Cortex of kidney (tissue), 1 donor: ENCODE measurements around the gene CTDSP1.

ENCODE experiments used
- DNase-seq: peaks from one replicate; lab custom pipeline; 2025; lab: John Stamatoyannopoulos, UW

Gene CTDSP1

GRCh38 chr2:218383892-218384519, 15.7 kb upstream of the CTDSP1 start:
- no peak for DNase-seq

GRCh38 chr2:218384975-218385374, 14.7 kb upstream of the CTDSP1 start:
- no peak for DNase-seq

DNA sequence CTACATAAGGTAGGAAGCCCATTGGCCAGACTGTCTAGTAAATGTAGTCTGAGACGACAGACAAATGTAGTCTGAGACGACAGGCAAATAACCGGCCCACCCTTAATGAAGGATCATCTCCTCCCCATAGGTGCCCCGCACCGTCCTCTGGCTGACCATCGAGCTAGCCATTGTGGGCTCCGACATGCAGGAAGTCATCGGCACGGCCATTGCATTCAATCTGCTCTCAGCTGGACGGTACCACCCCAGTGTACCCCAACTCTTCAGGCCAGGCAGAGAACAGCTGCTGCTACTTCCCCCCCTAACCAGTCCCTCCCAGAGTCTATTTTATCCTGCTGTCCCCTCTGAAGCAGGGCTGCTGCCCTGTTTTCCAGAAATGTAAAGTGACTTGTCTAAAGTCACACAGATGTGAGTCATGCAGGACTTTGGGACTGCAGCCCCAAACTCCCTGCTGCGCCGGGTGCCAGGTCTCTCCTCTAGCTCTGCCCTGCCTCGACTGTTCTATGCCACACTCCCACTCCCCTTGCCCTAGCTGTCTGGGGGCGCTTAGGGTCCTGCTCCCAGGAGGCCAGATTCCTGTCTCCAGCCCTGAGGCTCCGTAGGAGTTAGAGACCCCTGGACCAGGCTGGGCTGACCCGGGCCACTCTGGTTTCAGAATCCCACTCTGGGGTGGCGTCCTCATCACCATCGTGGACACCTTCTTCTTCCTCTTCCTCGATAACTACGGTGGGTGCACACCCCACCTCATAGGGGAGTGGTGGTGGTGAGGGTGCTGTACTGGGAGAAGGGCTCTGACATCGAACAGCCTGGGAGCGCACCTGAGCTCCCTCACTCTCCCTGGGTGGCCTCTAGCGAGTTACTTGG, 12.9 kb upstream of the CTDSP1 start:
- DNase-seq, result no peak

DNA sequence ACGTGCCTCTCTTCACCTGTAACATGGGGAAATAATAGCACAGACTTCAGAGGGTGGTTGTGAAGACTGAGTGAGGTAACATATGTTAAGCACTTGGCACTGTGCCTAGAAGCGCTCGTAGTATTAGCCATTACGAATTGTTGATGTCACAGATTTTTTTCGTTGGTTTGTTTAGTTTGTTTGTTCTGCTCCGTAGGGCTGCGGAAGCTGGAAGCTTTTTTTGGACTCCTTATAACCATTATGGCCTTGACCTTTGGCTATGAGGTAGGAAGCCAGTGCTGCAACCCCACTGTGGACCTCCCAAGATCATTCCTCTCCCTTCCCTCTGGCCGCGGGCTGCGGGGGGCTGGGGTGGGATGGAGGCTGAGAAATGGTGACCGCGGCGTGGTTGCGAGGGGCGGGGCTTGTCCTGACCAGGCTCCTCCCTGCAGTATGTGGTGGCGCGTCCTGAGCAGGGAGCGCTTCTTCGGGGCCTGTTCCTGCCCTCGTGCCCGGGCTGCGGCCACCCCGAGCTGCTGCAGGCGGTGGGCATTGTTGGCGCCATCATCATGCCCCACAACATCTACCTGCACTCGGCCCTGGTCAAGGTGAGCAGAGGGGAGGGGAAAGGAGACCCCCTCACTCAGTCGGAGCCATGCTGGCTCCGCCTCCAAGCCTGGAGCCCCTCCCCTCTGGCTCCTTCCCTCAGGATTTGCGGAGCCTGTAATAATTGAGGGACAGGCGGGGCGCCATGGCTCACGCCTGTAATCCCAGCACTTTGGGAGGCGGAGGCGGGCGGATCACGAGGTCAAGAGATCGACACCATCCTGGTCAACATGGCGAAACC, 12.1 kb upstream of the CTDSP1 start:
- DNase-seq, result no peak

GRCh38 chr2:218389333-218390150, 10.1 kb upstream of the CTDSP1 start:
- DNase-seq, result no peak

GRCh38 chr2:218391202-218391601, 8.5 kb upstream of the CTDSP1 start:
- no peak for DNase-seq

DNA sequence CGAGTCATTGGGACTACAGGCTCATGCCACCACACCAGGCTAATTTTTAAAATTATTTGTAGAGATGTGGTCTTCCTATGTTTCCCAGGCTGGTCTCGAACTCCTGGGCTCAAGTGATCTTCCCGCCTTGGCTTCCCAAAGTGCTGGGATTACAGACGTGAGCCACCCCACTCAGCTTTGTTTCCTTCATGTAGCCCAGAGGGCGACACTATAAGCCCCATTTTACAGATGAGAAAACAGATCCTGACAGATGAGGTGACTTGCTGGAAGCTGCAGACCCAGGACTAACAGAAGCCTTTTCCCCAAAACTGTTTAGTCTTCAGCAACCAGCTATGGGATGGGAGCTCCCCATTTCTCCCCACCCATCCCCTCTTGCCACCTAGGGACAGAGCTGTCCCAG, 7.2 kb upstream of the CTDSP1 start:
- DNase-seq, result no peak

- no peak for DNase-seq
Measured at GRCh38 chr2:218392891-218393462, 6.7 kb upstream of the CTDSP1 start.

DNA sequence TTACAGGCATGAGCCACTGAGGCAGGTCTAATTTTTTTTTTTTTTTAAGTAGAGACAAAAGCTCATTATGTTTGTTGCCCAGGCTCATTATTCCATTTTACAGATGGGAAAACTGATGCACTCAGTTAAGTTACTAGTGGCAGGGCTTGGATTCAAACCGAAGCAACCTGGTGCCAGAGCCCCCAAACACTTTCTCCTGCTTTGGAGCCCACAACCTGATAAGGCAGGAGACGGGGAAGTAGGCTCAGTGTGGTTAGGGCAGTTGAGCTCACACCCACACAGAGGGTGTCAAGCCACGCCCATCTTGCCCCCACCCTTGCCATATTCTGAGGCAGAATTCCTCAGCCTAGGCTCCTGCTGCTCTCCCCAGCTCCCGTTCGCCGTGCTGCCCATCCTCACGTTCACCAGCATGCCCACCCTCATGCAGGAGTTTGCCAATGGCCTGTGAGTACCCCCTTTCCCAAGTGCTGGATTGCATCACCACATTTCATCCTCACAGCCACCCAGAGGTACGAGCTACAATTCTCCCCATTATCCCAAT, 5.8 kb upstream of the CTDSP1 start:
- DNase-seq, result no peak

DNA sequence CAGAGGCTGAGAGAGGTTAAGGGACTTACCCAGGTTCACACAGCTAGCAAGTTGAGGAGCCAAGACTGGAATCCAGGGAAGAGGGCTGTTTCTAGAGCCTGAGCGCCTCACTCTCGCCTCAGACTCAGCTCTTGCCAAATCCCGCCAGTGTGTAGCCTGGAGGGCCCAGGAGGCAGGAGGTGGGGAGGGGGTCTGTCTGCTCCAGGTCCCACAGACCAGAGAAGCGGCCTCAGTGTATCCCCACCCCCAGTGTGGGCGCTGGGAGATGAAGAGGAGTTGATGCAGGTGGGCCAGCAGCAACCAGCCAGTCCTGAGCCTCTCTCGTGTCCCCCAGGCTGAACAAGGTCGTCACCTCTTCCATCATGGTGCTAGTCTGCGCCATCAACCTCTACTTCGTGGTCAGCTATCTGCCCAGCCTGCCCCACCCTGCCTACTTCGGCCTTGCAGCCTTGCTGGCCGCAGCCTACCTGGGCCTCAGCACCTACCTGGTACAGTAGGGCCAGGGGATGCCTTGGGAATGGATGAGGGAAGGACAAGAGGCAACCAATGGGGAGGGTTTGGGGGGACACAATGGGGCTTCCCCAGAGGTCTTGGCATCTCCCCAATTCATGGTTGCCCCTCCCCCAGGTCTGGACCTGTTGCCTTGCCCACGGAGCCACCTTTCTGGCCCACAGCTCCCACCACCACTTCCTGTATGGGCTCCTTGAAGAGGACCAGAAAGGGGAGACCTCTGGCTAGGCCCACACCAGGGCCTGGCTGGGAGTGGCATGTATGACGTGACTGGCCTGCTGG, 5.2 kb upstream of the CTDSP1 start:
- no peak for DNase-seq

- no peak for DNase-seq
Measured at GRCh38 chr2:218395090-218395444, 4.6 kb upstream of the CTDSP1 start.

GRCh38 chr2:218395456-218395825, 4.2 kb upstream of the CTDSP1 start:
- no peak for DNase-seq

GRCh38 chr2:218395826-218396687, 3.6 kb upstream of the CTDSP1 start:
- peak; percentile 81 for DNase-seq

GRCh38 chr2:218396688-218397462, 2.8 kb upstream of the CTDSP1 start:
- DNase-seq, result no peak

DNA sequence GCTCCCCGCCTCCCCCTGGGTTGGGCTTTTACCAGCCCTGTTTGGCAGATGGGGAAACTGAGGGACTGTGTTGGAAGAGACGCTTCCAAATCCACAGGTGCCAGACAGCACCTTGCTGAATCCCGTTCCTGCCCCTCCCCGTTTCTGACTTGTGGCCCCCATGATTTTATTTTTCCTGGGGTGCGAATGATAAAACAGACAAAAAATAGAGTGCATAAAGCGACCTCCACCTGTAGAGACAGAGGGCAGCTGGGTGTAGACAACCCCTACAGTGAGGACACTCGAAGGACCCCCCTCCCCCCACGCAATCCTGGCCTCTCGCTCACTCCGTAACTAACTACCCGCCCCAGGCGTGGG, 2.2 kb upstream of the CTDSP1 start:
- DNase-seq, result no peak

DNA sequence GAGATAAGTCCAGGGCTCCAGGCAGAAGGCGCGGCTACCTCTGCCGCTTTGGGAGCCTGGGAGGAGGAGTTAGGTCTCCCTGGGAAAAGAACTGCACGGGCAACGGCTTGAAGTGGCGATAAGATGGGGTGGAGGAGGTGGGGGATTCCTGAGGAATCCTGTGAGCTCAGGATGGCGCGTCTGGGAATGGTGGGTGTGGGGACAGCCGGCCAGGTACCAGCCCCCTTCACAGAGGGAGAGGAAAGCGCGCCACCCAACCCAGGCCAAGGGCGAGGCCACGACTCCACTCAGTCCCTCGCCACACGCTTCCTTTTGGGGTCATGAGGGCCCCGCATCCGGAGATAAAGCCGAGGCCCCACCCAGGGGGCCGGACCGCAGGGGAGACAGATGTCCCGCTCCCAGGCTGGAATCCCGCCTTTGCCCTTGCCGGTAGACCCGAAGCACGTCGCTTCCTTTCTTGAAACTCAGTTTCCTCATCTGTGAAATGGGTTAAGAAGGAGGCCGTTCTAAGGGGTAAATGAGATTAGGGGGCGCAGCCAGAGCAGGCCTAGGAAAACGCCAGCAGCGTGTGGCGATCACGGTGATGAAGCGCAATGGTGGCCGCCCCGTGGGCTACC, 1.7 kb upstream of the CTDSP1 start:
- no peak for DNase-seq

GRCh38 chr2:218398437-218399390, 954 bp upstream of the CTDSP1 start:
- DNase-seq, result no peak
